HepG2 (cell line): Measurements from ENCODE around the gene VAC14. TPM values are rescaled to one million over a fixed set of nuclear protein-coding genes. Genes with fewer than 3 reads are reported as not detected.

Experiments used
- FOSL1 ChIP-seq: sonication (generic); formaldehyde crosslinking; IDR thresholded peaks from 2 replicates; pipeline ENCODE4 v1.9.0; 2021; ENCODE audit warnings: missing genetic modification reagents, borderline replicate concordance
- KMT2B ChIP-seq: IDR thresholded peaks from 2 replicates; pipeline ENCODE4 v1.6.1; 2016; ENCODE audit warnings: missing genetic modification reagents, missing compliant biosample characterization
- SNAI1 ChIP-seq: sonication (generic); formaldehyde crosslinking; IDR thresholded peaks from 2 replicates; pipeline ENCODE4 v1.5.0; 2020; ENCODE audit warnings: mild to moderate bottlenecking, missing genetic modification reagents, borderline replicate concordance
- SRSF1 ChIP-seq: fragments of 200-400 bp; formaldehyde crosslinking; optimal IDR thresholded peaks from 2 replicates; pipeline ENCODE3; 2017; ENCODE audit warnings: mild to moderate bottlenecking, low read depth, low read length, moderate library complexity
- ZBTB10 ChIP-seq: sonication (generic); formaldehyde crosslinking; IDR thresholded peaks from 2 replicates; pipeline ENCODE4 v1.4.0; 2020; ENCODE audit warnings: missing genetic modification reagents, borderline replicate concordance
- ZBTB44 ChIP-seq: sonication (generic); formaldehyde crosslinking; IDR thresholded peaks from 2 replicates; pipeline ENCODE4 v1.4.0; 2020; ENCODE audit warnings: missing genetic modification reagents
- ZNF44 ChIP-seq: sonication (generic); formaldehyde crosslinking; IDR thresholded peaks from 2 replicates; pipeline ENCODE4 v1.5.1; 2020; ENCODE audit warnings: mild to moderate bottlenecking, missing genetic modification reagents
- ZNF513 ChIP-seq: sonication (generic); formaldehyde crosslinking; conservative IDR thresholded peaks from 2 replicates; pipeline ENCODE4 v1.5.0; 2020; ENCODE audit warnings: missing genetic modification reagents
- ZNF781 ChIP-seq: sonication (generic); formaldehyde crosslinking; IDR thresholded peaks from 2 replicates; pipeline ENCODE4 v1.5.1; 2020; ENCODE audit warnings: borderline replicate concordance, mild to moderate bottlenecking, missing genetic modification reagents; ENCODE audit errors: not compliant biosample characterization
- ZNF83 ChIP-seq: sonication (generic); formaldehyde crosslinking; IDR thresholded peaks from 2 replicates; pipeline ENCODE4 v1.4.0; 2020; ENCODE audit warnings: missing genetic modification reagents, mild to moderate bottlenecking, borderline replicate concordance
- polyA plus RNA-seq, 8 experiments: library from polyadenylated mRNA; depleted of rRNA in 3 of 8; stranded (reverse) in 7 of 8; unstranded in 1 of 8; fragments of >200 nt; fragmentation: Illumina TruSeq in 4 of 8; extraction: Trizol in 4 of 8; gene quantifications; 2 replicates each; pipeline versions ENCODE4 v1.2.1 to v1.2.3, GENCODE V29; 2011 to 2016; ENCODE audit warnings: low read depth in 4 of 8, missing spikeins in 1 of 8, mixed read lengths in 1 of 8; ENCODE audit not compliant: insufficient read depth in 1 of 8
- total RNA-seq, 5 experiments: library from RNA; depleted of rRNA; stranded (reverse); fragments of >200 nt; fragmentation: Illumina TruSeq; extraction: Trizol; gene quantifications; 2 replicates each; pipeline ENCODE4 v1.2.3, GENCODE V29; 2016; ENCODE audit warnings: low read depth in 1 of 5
- TF ChIP-seq, protein P1 (sequence below): fragments of 450-650 bp; IDR thresholded peaks from 2 replicates; pipeline ENCODE4 v1.6.1; 2017; ENCODE audit warnings: mild to moderate bottlenecking
- TF ChIP-seq, protein P2 (sequence below): IDR thresholded peaks from 2 replicates; pipeline ENCODE4 v1.6.1; 2016; ENCODE audit warnings: low read depth, missing genetic modification reagents, missing compliant biosample characterization

Gene VAC14
- total and polyA plus RNA-seq, 2 of the 13 experiments (the other 11 are each of a cell fraction or from before 2014, with no cell fraction given): 23.5 to 24.6 TPM

- TF ChIP-seq ZBTB10 (CRISPR knock-in tag) (no peak), ZNF44 (peak; percentile 27; the same call in 1 of the 2 replicates), SNAI1 (CRISPR knock-in tag) (peak; percentile 97), FOSL1 (no peak), SRSF1 (peak; percentile 61), KMT2B (no peak), ZNF781 (CRISPR knock-in tag) (no peak), ZBTB44 (CRISPR knock-in tag) (0 out of 2 replicates have a peak, but pooled peaks have one; percentile 55), ZNF513 (CRISPR knock-in tag) (no peak), ZNF83 (CRISPR knock-in tag) (no peak)
- TF ChIP-seq, protein P1, sequence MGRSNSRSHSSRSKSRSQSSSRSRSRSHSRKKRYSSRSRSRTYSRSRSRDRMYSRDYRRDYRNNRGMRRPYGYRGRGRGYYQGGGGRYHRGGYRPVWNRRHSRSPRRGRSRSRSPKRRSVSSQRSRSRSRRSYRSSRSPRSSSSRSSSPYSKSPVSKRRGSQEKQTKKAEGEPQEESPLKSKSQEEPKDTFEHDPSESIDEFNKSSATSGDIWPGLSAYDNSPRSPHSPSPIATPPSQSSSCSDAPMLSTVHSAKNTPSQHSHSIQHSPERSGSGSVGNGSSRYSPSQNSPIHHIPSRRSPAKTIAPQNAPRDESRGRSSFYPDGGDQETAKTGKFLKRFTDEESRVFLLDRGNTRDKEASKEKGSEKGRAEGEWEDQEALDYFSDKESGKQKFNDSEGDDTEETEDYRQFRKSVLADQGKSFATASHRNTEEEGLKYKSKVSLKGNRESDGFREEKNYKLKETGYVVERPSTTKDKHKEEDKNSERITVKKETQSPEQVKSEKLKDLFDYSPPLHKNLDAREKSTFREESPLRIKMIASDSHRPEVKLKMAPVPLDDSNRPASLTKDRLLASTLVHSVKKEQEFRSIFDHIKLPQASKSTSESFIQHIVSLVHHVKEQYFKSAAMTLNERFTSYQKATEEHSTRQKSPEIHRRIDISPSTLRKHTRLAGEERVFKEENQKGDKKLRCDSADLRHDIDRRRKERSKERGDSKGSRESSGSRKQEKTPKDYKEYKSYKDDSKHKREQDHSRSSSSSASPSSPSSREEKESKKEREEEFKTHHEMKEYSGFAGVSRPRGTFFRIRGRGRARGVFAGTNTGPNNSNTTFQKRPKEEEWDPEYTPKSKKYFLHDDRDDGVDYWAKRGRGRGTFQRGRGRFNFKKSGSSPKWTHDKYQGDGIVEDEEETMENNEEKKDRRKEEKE: no peak
- TF ChIP-seq, protein P2, sequence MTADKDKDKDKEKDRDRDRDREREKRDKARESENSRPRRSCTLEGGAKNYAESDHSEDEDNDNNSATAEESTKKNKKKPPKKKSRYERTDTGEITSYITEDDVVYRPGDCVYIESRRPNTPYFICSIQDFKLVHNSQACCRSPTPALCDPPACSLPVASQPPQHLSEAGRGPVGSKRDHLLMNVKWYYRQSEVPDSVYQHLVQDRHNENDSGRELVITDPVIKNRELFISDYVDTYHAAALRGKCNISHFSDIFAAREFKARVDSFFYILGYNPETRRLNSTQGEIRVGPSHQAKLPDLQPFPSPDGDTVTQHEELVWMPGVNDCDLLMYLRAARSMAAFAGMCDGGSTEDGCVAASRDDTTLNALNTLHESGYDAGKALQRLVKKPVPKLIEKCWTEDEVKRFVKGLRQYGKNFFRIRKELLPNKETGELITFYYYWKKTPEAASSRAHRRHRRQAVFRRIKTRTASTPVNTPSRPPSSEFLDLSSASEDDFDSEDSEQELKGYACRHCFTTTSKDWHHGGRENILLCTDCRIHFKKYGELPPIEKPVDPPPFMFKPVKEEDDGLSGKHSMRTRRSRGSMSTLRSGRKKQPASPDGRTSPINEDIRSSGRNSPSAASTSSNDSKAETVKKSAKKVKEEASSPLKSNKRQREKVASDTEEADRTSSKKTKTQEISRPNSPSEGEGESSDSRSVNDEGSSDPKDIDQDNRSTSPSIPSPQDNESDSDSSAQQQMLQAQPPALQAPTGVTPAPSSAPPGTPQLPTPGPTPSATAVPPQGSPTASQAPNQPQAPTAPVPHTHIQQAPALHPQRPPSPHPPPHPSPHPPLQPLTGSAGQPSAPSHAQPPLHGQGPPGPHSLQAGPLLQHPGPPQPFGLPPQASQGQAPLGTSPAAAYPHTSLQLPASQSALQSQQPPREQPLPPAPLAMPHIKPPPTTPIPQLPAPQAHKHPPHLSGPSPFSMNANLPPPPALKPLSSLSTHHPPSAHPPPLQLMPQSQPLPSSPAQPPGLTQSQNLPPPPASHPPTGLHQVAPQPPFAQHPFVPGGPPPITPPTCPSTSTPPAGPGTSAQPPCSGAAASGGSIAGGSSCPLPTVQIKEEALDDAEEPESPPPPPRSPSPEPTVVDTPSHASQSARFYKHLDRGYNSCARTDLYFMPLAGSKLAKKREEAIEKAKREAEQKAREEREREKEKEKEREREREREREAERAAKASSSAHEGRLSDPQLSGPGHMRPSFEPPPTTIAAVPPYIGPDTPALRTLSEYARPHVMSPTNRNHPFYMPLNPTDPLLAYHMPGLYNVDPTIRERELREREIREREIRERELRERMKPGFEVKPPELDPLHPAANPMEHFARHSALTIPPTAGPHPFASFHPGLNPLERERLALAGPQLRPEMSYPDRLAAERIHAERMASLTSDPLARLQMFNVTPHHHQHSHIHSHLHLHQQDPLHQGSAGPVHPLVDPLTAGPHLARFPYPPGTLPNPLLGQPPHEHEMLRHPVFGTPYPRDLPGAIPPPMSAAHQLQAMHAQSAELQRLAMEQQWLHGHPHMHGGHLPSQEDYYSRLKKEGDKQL (CRISPR knock-in tag): no peak
Observed at GRCh38 chr16:70725912-70726828, 74.8 kb downstream of the VAC14 start (continued).
